Measurements from ENCODE around the gene DLG2.

DNA sequence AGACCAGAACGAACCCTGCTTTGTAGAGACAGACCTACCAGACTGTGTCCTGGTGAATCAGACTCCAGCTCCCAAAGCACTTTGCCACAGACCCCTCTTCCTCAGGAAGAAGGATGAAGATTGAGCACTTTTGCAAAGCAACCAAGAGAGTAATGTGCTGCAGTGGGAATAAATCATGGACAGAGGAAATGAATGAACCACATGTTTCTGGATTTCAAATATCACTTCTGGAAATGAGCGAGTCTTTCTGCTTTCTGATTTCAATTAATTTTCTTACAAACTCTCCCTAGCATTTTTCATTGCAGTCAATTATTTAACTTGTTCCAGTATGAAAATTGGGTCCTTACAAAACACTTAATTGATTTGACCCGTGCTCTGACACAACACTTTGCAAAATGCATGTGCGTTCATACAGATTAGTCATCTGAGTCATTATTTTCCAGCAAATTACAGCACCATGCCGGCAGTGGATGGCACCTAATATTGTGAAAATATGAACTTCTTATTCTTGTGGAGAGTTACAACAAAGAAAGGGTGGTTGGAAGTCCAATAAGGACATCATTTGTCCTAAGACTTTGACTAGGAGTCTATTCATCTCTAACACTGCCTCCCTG is 2025.1 kb downstream of the DLG2 start:
- TF ChIP-seq, protein P1, sequence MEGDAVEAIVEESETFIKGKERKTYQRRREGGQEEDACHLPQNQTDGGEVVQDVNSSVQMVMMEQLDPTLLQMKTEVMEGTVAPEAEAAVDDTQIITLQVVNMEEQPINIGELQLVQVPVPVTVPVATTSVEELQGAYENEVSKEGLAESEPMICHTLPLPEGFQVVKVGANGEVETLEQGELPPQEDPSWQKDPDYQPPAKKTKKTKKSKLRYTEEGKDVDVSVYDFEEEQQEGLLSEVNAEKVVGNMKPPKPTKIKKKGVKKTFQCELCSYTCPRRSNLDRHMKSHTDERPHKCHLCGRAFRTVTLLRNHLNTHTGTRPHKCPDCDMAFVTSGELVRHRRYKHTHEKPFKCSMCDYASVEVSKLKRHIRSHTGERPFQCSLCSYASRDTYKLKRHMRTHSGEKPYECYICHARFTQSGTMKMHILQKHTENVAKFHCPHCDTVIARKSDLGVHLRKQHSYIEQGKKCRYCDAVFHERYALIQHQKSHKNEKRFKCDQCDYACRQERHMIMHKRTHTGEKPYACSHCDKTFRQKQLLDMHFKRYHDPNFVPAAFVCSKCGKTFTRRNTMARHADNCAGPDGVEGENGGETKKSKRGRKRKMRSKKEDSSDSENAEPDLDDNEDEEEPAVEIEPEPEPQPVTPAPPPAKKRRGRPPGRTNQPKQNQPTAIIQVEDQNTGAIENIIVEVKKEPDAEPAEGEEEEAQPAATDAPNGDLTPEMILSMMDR (IDR thresholded peaks at IDR 0.05; ENCODE audit: extremely low read depth in 1 of 2, insufficient read depth in 1 of 2, low read depth in 1 of 2, low read length in 2 of 2) = no peak
- TF ChIP-seq POLR2A (IDR thresholded peaks at IDR 0.05; ENCODE audit: low read depth, low read length) = no peak
